GM18520 (cell line): Measurements from ENCODE around the gene TANGO6.
"Not testable (repeated sequence)": the region's sequence is repeated elsewhere in the genome, so short reads cannot be mapped to it uniquely, and the experiment has no call there.

ENCODE experiments used
- ATAC-seq: cut with Tn5 transposase; IDR thresholded peaks from one replicate; pipeline ENCODE4 v1.9.1; 2021; ENCODE audit not compliant: unreplicated experiment

TANGO6 gene

GRCh38 chr16:69049603-69050375 lies 206.5 kb downstream of the TANGO6 start:
- no peak for ATAC-seq

GRCh38 chr16:69051517-69051830 lies 208.1 kb downstream of the TANGO6 start:
- ATAC-seq, result not testable (repeated sequence)

GRCh38 chr16:69055008-69055407 lies 211.7 kb downstream of the TANGO6 start:
- ATAC-seq, result no peak

GRCh38 chr16:69055980-69056379 lies 212.6 kb downstream of the TANGO6 start:
- ATAC-seq, result no peak

GRCh38 chr16:69056421-69056820 lies 213.1 kb downstream of the TANGO6 start:
- no peak for ATAC-seq

- ATAC-seq, result no peak
These were observed 214.4 kb downstream of the TANGO6 start for GRCh38 chr16:69057400-69058378.

- ATAC-seq, result not testable (repeated sequence)
These were observed 220.2 kb downstream of the TANGO6 start for GRCh38 chr16:69063491-69063890.

GRCh38 chr16:69064124-69064763 lies 220.9 kb downstream of the TANGO6 start:
- no peak for ATAC-seq

GRCh38 chr16:69064764-69065313 lies 221.5 kb downstream of the TANGO6 start:
- ATAC-seq, result no peak

GRCh38 chr16:69069504-69069903 lies 226.2 kb downstream of the TANGO6 start:
- no peak for ATAC-seq

- no peak for ATAC-seq
These were observed 227.7 kb downstream of the TANGO6 start for GRCh38 chr16:69071036-69071435.

- no peak for ATAC-seq
These were observed 229.3 kb downstream of the TANGO6 start for GRCh38 chr16:69072640-69072974.

GRCh38 chr16:69073181-69073702 lies 229.9 kb downstream of the TANGO6 start:
- ATAC-seq, result no peak

- no peak for ATAC-seq
These were observed 233.9 kb downstream of the TANGO6 start for GRCh38 chr16:69077251-69077650.

- no peak for ATAC-seq
These were observed 234.7 kb downstream of the TANGO6 start for GRCh38 chr16:69078073-69078472.

GRCh38 chr16:69079697-69080096 lies 236.4 kb downstream of the TANGO6 start:
- no peak for ATAC-seq

- ATAC-seq, result no peak
These were observed 240.1 kb downstream of the TANGO6 start for GRCh38 chr16:69083306-69083941.

- ATAC-seq, result no peak
These were observed 241.0 kb downstream of the TANGO6 start for GRCh38 chr16:69084289-69084688.

GRCh38 chr16:69085032-69085695 lies 241.8 kb downstream of the TANGO6 start:
- ATAC-seq, result no peak

GRCh38 chr16:69087161-69087581 lies 243.8 kb downstream of the TANGO6 start:
- no peak for ATAC-seq
